Fibroblast of skin of left quadriceps (primary cell): ENCODE results near the gene JAML.

Experiments used
- DNase-seq, 2 experiments: peaks; one replicate each; pipeline ENCODE4 v3.0.0-alpha.2; 2013; ENCODE audit warnings: low read depth in 2 of 2

Gene JAML

GRCh38 chr11:118167906-118168305 lies 56.9 kb downstream of the JAML start:
- no peak for DNase-seq

- DNase-seq: no peak
Measured at GRCh38 chr11:118167253-118167652, 57.6 kb downstream of the JAML start.

GRCh38 chr11:118166641-118167040 lies 58.2 kb downstream of the JAML start:
- no peak for DNase-seq

GRCh38 chr11:118164885-118165284 lies 59.9 kb downstream of the JAML start:
- no peak for DNase-seq

DNA sequence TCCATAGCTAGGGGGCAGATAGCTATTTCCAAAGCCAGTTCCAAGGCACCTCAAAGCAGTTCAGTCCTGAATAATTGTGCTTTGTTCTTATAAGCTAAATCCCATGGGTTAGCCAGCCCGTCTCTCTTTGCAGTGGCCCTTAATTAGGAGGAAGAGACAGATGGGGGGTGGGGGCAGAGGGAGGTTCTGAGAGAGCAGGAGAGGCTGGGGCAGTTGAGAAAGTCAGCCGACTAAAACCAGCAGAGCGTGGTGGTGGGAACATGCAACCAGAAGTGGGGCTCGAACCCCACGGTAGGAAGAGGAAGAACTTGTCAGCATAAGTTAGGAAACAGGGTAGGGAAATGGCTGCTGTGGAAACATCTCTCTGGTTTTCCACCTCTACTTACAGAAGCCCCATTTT lies 61.3 kb downstream of the JAML start:
- DNase-seq: no peak

GRCh38 chr11:118162846-118163245 lies 62.0 kb downstream of the JAML start:
- DNase-seq: no peak

DNA sequence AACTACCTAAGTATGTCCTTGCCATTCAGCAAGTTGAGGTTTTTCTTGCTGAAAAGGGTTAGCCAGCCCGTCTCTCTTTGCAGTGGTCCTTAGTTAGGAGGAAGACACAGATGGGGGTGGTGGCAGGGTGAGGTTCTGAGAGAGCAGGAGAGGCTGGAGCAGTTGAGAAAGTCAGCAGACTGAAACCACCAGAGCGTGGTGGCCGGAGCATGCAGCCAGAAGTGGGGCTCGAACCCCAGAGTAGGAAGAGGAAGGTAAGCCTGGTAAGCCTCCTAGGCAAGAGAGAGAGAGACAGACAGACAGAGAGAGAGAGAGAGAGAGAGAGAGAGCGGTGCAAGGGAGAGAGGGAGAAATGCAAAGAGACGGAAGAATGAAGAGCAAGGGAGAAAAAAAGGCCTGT lies 63.0 kb downstream of the JAML start:
- DNase-seq: no peak

DNA sequence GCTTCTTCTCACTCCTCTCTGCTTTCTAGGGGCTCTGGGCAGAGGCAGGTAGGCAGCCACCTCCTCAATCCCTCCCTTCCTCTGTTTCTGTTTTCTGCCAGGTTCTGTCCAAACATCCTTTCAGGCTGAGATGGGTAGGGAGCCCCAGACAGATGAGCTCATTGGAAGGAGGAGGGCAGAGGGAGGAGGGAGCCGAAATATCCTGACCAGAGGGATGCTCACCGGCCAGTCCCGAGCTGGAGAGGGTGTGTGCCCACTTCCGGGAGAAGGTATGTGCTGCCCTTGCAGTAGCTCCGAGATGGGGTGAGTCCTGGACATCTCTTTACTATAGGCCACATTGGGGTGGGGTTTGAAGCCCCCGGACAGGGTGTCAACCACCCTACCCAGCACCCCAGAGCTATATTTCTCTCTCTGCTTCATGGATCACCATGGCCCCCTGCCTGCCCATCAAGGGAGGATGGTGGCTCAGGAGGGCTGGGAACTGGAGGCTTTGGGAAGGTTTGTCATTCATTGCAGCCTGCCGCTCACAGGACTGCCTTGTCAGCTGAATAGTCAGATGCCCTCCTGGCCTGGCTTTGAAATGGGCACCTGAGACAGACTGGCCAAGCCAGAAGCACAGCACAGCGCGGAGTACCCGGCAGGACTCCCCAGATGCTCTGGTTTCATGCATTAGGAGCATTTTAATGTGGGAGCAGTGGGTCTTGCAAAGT lies 67.5 kb downstream of the JAML start:
- no peak for DNase-seq

- DNase-seq: no peak
Measured at GRCh38 chr11:118156531-118157185, 68.2 kb downstream of the JAML start.

DNA sequence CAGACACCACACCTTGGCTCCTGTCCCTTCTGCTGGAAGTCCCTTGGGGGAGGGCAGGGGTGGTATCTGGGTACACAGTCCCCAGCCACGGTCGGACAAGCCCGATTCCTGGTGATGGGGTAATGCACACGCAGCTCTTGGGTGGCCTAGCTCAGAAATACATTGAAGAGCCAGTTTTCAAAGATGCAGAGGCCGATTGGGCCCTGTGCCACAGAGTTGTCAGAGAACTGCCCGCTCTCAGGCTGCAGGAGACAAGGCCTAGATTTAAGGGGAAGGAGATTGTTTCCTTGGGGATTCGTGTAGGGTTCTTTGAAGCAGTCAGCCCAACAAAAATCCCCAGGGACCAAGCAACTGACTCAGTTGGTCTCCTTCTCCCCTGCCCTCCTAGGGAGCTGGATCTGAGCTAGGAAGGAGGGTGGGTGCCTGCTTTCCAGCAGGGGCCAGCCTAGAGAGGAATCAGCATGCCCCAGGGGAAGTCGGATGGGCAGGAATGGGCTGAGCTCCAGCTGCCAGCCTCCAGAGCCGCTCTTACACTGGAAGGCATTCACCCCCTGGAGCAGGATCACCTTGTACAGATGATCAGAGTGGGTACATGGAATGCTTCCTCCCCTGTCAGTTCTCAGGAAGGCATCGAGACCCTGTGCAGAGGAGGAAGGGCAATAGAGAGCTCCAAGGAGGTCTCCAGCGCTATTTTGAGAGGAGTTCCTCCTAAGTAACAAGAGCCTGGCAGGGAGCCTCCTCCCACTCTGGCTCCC lies 68.9 kb downstream of the JAML start:
- DNase-seq: no peak

GRCh38 chr11:118154641-118155040 lies 70.2 kb downstream of the JAML start:
- DNase-seq: no peak

DNA sequence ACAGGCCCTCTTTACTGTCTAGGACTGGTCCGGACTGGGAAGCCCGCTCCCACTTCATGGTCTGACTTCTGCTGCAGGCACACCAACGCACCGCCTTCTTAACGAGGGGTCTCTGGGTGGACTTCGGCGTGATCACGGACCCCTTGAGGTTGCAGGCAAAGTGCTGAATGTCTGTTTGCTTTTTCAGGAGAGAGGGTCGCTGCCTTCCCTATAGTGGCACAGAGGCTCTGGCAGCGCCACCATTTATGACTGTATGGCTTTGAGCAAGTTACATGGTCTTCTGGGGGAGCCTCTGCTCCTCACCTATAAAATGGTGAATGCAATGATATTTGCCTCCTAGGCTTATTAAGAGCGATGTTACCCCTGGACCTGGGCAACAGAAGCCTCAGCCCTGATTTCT lies 70.8 kb downstream of the JAML start:
- no peak for DNase-seq

DNA sequence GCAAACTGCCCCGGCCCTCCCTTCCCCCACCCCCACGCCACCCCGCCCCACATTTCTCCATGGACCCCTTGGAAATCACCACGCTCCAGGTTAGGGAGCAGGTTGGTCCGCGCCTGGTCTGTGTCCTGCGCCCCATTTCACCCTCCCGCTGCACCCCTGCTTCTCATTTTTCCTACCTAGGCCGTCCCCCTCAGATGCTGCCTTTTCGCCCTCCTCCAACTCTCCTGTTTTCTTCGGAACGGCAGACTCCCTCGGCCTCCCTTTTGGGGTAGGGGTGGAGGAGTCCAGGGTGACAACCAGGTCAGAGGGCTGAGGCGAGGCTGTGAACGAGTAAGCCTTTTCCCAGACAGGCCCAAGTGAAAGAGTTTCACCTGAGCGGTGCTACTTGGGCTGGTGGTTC lies 71.3 kb downstream of the JAML start:
- no peak for DNase-seq

GRCh38 chr11:118152552-118153471 lies 72.0 kb downstream of the JAML start, which contains the start of gene SCN4B:
Gene SCN4B (minus strand): TSS chr11:118152823. CDS start chr11:118152673, 150 bp downstream.
- DNase-seq: peak in 1 of 2 experiments; percentile 8

- DNase-seq: no peak
Measured at GRCh38 chr11:118152020-118152551, 72.7 kb downstream of the JAML start.

GRCh38 chr11:118151431-118151830 lies 73.4 kb downstream of the JAML start:
- no peak for DNase-seq

GRCh38 chr11:118149493-118149892 lies 75.3 kb downstream of the JAML start:
- no peak for DNase-seq

DNA sequence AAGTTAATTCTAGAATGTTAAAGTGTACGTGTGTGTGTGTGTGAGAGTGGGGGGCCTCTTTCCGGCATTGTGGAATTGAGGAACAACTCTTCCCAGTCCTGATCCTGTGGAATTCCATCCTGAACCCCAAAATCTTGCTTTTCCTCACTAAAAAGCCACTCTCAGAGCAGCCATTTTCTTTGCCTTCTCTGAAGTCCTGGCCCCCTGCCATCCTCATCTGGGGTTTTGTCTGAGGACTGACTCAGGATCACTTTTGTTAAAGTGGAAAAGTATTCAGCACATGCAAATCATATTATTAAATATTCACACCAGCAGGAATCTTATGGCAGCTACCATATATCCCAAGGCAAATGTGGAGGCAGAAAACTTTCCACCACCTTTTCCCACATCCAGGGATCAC lies 76.0 kb downstream of the JAML start:
- DNase-seq: no peak

DNA sequence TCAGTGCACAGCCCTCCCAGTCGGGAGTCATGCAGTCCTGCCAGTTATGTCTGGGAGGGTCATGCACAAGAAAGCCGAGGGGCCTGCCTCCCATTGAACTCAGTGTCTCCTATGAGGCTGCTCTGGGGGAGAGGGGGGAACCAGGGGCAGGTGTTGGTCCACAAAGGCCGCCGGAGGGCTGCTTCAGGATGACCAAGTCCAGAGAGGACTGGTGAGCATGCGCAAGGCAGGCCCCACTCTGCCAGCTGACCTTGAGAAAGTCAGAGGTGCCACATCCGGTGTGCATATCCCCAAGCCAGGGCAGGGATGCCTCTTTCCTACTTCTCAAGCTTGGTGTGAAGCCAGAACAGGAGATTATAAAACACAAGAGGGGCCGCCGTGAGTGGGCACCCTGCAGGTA lies 76.6 kb downstream of the JAML start:
- no peak for DNase-seq

DNA sequence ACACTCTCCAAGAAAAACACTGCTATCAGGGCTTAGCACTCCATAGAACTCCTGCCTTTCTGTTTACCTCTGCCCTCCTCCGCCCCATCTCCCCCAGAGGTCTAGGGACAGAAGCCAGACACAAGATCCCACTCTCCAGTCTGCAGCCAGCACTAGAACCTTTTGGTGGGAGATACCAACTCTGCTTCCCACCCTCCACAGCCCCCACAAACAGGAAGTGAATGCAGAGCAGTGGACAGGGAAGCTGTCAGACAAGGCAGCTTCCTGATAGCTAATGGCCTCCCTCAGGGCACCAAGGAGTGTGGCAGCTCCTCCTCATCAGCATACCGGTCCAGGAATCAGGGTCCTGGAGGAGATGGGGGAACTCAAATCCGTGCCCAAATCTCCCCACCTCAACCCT lies 77.3 kb downstream of the JAML start:
- no peak for DNase-seq

GRCh38 chr11:118146554-118146953 lies 78.3 kb downstream of the JAML start:
- no peak for DNase-seq
